ENCODE results near the gene USP21.

- no peak for TF ChIP-seq HINFP (CRISPR knock-in tag; IDR thresholded peaks at IDR 0.05; ENCODE audit: low read depth)
- no peak for TF ChIP-seq RFX5 (IDR thresholded peaks at IDR 0.05; ENCODE audit: low read depth, low read length)
- no peak for TF ChIP-seq RBM22 (optimal IDR thresholded peaks at IDR 0.05; ENCODE audit: low read length)
- TF ChIP-seq ZBTB1 (CRISPR knock-in tag; IDR thresholded peaks at IDR 0.05; ENCODE audit: borderline replicate concordance): no peak
- no peak for TF ChIP-seq EZH2 (conservative IDR thresholded peaks at IDR 0.05; ENCODE audit: low read depth, low read length)
- TF ChIP-seq BCL3 (CRISPR knock-in tag; IDR thresholded peaks at IDR 0.05): no peak
- no peak for TF ChIP-seq SUZ12 (IDR thresholded peaks at IDR 0.05; ENCODE audit: low read depth, low read length)
Observed at GRCh38 chr1:161164901-161165610, 5.8 kb downstream of the USP21 start.
